ENCODE results near the gene ITM2B. TPM values are rescaled to one million over a fixed set of nuclear protein-coding genes. Genes with fewer than 3 reads are reported as not detected.

Gene ITM2B
- total and polyA plus RNA-seq, 2 donors (not counting 1 experiment from before 2014, with no cell fraction given): 122 to 177 TPM

DNA sequence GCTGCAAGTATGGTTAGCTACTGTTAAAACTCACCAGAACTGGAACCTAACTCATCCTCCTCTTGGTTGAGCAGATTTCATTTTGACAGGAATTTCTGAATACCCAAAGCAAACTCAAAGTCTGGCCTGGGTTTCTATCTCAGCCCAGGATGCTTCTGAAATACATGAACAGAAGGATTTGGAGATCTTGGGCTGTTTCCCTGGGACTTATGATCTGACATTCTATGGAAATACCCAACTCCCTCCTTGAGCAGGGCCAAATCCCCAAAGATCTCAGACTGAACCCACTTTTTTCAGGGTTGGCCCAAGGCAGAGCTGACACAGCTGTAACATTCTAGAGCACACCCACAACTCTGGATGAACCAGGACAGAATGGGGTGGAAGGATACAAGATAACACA is 1.1 kb upstream of the ITM2B start:
- H3K27me3 Mint-ChIP-seq: peaks cover 11% of the 10 kb centered on the region
- Histone ChIP-seq H3K4me1 (ENCODE audit: control insufficient read depth in 2 of 2, insufficient read depth in 2 of 2, low read length in 2 of 2) (peaks cover 26 to 32% of the 10 kb centered on the region in 2 donors), H3K36me3 (replicated peaks in 1 of 2; ENCODE audit: control extremely low read depth in 1 of 2, control insufficient read depth in 1 of 2, extremely low read depth in 1 of 2, insufficient read depth in 2 of 2, low read length in 1 of 2) (peaks cover 3 to 8% of the 10 kb centered on the region in 2 experiments), H3K4me2 (replicated peaks; ENCODE audit: low read depth, low read length, poor library complexity, severe bottlenecking) (peak overlapping the region; percentile 89), H3K9me3 (ENCODE audit: control extremely low read depth in 1 of 3, control insufficient read depth in 2 of 3, insufficient read depth in 1 of 3, low read length in 2 of 3) (no peaks in the 10 kb centered on the region), H2AFZ (ENCODE audit: insufficient read depth, low read depth, low read length, poor library complexity, severe bottlenecking) (peak overlapping the region; percentile 81), H4K20me1 (ENCODE audit: control insufficient read depth, insufficient read depth, low read length, poor library complexity, severe bottlenecking) (peaks cover 12% of the 10 kb centered on the region), H3K79me2 (ENCODE audit: control insufficient read depth, insufficient read depth, low read length) (peaks cover 65% of the 10 kb centered on the region), H3K27me3 (replicated peaks in 1 of 4; ENCODE audit: control extremely low read depth in 1 of 4, control insufficient read depth in 3 of 4, insufficient read depth in 4 of 4, low read length in 3 of 4) (peaks cover 0 to 2% (median 0%) of the 10 kb centered on the region in 4 experiments), H3K9ac (ENCODE audit: low read length) (no peak overlapping the region), H3K27ac (ENCODE audit: low read length in 2 of 2) (no peak overlapping the region), H3K4me3 (ENCODE audit: control extremely low read depth in 1 of 5, extremely low read depth in 1 of 5, insufficient read depth in 1 of 5, low read depth in 2 of 5, low read length in 4 of 5) (peak overlapping the region in 1 of 5 experiments; percentile 84)
- no peaks in the 10 kb centered on the region for H3K9me3 Mint-ChIP-seq (ENCODE audit: insufficient read depth)
- peaks cover 36% of the 10 kb centered on the region for H3K4me1 Mint-ChIP-seq
- POLR2A ChIA-PET: interaction anchor here (2.0 kb wide), 1 partner anchor 72 kb away, joined by 9 read pairs; no protein-coding TSS in a partner anchor
- DNase-seq: peak; percentile 13
- peak overlapping the region; percentile 97 for H3K27ac Mint-ChIP-seq
- CTCF ChIA-PET: interaction anchor here (1.0 to 3.1 kb wide), 12 partner anchors 10 to 347 kb away, joined by 3 to 26 read pairs (median 6); partner anchors contain the start of genes MED4 and NUDT15
- H3K4me3 Mint-ChIP-seq: peak overlapping the region; percentile 96
- ATAC-seq (ENCODE audit: low read depth): no peak
- TF ChIP-seq EZH2 (IDR thresholded peaks at IDR 0.05; ENCODE audit: borderline replicate concordance, insufficient read depth, low read depth, low read length, poor library complexity, severe bottlenecking) (no peak), CTCF (IDR thresholded peaks at IDR 0.05) (no peak)
- intact Hi-C loops (cut with micrococcal nuclease): loop anchor here (5.0 kb wide), 4 partner anchors 45 to 345 kb away; partner anchors contain the start of gene NUDT15

- peaks cover 71% of the 10 kb centered on the region for H3K79me2 ChIP-seq (ENCODE audit: control insufficient read depth, insufficient read depth, low read length)
- H3K9ac ChIP-seq (ENCODE audit: low read length): peak overlapping the region; percentile 96
- H3K27ac ChIP-seq (ENCODE audit: low read length in 2 of 2): peak overlapping the region; percentile 51 to 89
- DNase-seq: no peak
- H3K27me3 Mint-ChIP-seq: peaks cover 11% of the 10 kb centered on the region
- ChIA-PET CTCF (interaction anchor here (0.6 to 3.1 kb wide), 15 partner anchors 10 to 346 kb away, joined by 3 to 26 read pairs (median 5); partner anchors contain the start of genes MED4 and NUDT15), POLR2A (interaction anchor here (0.8 to 2.0 kb wide), 7 partner anchors 32 to 347 kb away, joined by 3 to 9 read pairs (median 5); no protein-coding TSS in a partner anchor)
- ATAC-seq (ENCODE audit: low read depth): peak; percentile 16
- H4K20me1 ChIP-seq (ENCODE audit: control insufficient read depth, insufficient read depth, low read length, poor library complexity, severe bottlenecking): peaks cover 14% of the 10 kb centered on the region
- H2AFZ ChIP-seq (ENCODE audit: insufficient read depth, low read depth, low read length, poor library complexity, severe bottlenecking): peak overlapping the region; percentile 81
- H3K4me1 ChIP-seq (ENCODE audit: control insufficient read depth in 2 of 2, insufficient read depth in 2 of 2, low read length in 2 of 2): peaks cover 27 to 36% of the 10 kb centered on the region in 2 donors
- H3K27me3 ChIP-seq (replicated peaks in 1 of 4; ENCODE audit: control extremely low read depth in 1 of 4, control insufficient read depth in 3 of 4, insufficient read depth in 4 of 4, low read length in 3 of 4): peaks cover 0 to 2% (median 0%) of the 10 kb centered on the region in 4 experiments
- peak overlapping the region; percentile 97 for H3K27ac Mint-ChIP-seq
- intact Hi-C loops (cut with micrococcal nuclease): loop anchor here (1.0 to 5.0 kb wide), 7 partner anchors 45 to 345 kb away; partner anchors contain the start of gene NUDT15
- peak overlapping the region; percentile 79 to 98 (median 86) for H3K4me3 ChIP-seq (ENCODE audit: control extremely low read depth in 1 of 5, extremely low read depth in 1 of 5, insufficient read depth in 1 of 5, low read depth in 2 of 5, low read length in 4 of 5)
- H3K9me3 Mint-ChIP-seq (ENCODE audit: insufficient read depth): no peaks in the 10 kb centered on the region
- H3K36me3 ChIP-seq (replicated peaks in 1 of 2; ENCODE audit: control extremely low read depth in 1 of 2, control insufficient read depth in 1 of 2, extremely low read depth in 1 of 2, insufficient read depth in 2 of 2, low read length in 1 of 2): peaks cover 3 to 8% of the 10 kb centered on the region in 2 experiments
- WGBS (ENCODE audit: insufficient coverage): 4% methylated on average over 18 of the region's 23 CpGs
- TF ChIP-seq EZH2 (IDR thresholded peaks at IDR 0.05; ENCODE audit: borderline replicate concordance, insufficient read depth, low read depth, low read length, poor library complexity, severe bottlenecking) (no peak), CTCF (IDR thresholded peaks at IDR 0.05) (no peak)
- H3K4me3 Mint-ChIP-seq: peak overlapping the region; percentile 96
- no peaks in the 10 kb centered on the region for H3K9me3 ChIP-seq (ENCODE audit: control extremely low read depth in 1 of 3, control insufficient read depth in 2 of 3, insufficient read depth in 1 of 3, low read length in 2 of 3)
- H3K4me2 ChIP-seq (replicated peaks; ENCODE audit: low read depth, low read length, poor library complexity, severe bottlenecking): peak overlapping the region; percentile 89
- H3K4me1 Mint-ChIP-seq: peaks cover 42% of the 10 kb centered on the region
Measured at GRCh38 chr13:48232420-48233045, 473 bp upstream of the ITM2B start.
